GM21360 (cell line): ENCODE data around the gene PI4K2A.
A peak's percentile ranks its signal among the peaks of the same experiment; 100 is the strongest.

ENCODE experiments used
- ATAC-seq: cut with Tn5 transposase; IDR thresholded peaks from one replicate; pipeline ENCODE4 v1.9.1; 2021; ENCODE audit warnings: mild to moderate bottlenecking, moderate library complexity; ENCODE audit not compliant: unreplicated experiment

PI4K2A gene

DNA sequence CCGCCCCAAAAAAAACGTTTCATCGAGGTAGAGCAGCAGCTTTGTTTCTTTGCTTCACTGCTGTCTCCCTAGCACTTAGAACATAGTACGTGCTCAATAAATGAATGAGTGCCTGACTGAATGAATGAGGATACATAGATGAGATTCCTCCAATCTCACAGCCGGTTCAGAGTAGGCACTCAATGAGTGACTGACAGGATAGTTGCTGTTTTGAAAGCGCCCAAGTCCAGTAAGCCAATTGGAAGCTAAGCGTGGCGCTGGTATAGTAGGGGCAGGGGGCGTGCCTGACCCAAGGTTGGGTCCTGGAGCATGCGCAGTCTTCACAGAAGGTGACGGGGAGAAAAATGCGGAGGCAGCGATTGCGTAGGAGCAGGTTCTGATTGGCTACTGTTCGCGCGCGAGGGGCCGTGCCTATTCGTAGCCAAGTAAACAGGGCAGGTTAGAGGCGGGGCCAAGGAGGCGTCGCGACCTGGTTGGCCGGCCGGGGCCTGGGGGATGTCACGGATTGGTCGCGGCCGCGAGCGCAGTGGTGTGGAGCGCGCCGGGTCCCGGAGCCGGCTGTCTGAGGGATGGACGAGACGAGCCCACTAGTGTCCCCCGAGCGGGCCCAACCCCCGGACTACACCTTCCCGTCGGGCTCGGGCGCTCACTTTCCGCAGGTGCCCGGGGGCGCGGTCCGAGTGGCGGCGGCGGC lies at the start of gene PI4K2A:
TSS of gene PI4K2A (plus strand) at position 498 of the 694 bp plus-strand sequence. CDS start at position 570, 72 bp downstream.
- ATAC-seq = peak; percentile 97

DNA sequence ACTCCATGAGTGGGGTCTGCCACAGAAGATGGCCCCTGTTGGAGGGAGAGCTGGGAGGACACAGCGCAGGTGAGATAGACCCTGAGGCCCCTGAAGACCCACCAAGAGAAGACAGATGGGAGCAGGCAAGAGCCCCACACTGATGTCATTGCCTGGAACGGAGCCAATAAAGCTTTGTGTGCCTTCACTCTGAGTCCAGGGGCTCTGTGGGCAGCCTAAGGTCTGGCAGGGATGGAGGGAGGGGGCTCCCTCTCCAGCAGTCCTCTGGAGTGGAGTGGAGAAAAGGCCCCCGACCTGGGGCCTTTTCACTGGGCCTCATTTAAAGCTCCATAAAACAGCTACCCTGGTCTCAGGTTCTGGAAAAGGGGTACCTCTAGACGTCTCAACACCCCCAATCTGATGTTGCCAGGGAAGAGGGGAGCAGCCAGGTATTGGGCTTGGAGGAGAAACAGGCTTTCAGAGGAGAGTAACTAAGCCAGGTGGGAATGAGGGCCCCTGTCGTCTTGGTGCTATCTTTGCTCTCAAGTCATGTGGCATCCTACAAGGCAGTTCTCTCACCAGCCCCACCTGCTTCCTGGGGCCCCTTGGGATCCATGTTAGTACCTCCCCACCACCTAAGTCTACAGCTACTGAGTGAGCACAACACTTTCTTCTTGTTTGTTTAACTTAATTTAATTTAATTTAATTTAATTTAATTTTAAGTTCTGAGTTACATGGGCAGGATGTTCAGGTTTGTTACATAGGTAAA lies 49.5 kb upstream of the PI4K2A start:
- ATAC-seq = no peak

DNA sequence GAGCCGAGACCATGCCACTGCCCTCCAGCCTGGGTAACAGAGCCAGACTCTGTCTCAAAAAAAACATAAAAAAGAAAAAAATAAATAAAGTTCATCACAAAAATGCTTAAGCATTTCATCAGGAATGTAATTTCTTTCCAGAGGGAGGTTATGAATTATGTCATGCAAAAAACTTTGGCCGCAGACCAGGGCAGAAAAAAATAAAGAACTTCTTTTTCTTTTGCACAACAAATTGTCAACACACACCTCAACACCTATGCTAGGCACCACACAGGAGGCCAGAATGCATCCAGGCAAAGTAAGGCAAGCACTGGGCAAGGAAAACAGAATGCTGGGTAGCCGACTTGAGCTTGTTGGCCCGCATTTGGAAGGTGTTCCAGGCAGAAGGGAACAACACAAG lies 47.0 kb upstream of the PI4K2A start:
- ATAC-seq = no peak

DNA sequence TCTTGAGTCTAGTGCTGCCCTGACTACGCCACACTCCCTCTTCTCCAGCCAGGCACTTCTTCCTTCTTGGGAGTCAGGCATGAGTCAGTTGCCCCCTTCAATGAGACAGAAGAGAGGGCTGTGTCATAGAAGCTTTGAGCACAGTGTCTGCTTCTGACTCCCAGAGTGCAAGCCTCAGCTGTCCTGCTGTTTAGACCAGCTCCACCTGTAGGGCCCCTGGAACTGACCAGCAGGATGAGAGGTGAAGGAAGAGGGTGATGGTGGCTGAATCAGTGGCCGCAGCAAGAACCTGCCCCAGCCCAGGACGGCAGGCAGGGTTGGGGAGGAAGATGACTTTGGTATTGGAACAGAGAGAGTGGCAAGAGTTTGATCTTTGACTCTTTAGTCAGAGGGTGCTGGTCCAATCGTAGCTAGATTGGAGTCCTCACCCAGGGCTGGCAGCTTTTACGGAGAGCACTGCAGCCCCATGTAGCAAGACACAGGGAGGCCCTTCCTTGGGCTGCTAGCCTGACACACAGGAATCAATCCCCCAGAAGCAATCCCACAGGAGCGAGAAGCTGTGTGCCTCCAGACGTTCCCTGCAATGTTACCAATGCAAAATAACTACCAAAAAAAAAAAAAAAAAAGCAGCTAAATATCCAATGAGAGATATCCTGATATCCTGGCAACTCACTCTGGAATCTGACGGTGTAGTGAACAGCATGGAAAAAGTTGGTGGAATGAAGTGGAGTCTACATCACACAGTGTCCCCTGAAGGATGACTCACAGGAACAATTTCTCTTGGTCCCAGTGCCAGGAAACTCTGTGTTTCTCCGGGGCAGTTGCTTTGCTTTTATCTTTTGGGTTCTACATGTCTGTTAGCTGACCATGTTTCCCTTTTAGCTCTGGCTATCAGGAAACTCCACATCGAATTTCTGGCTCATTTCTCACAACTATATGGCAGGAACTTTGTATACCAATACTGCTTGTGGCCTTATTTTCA lies 44.1 kb upstream of the PI4K2A start:
- no peak for ATAC-seq

DNA sequence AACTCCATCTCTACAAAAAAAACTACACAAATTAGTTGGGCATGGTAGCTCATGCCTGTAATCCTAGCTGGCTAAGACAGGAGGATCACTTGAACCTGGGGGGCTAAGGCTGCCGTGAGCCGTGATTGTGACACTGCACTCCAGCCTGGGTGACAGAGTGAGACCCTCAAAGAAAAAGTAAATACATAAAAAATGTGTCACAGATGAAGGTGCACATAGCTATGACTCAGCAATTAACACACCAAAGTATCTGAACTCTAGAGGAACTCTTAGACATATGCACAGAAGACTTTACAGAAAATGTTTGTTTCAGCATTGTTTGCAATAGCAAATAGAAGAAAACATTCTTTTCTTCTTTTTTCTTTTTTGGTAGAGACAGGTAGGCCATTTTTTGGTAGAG lies 42.7 kb upstream of the PI4K2A start:
- ATAC-seq = no peak

DNA sequence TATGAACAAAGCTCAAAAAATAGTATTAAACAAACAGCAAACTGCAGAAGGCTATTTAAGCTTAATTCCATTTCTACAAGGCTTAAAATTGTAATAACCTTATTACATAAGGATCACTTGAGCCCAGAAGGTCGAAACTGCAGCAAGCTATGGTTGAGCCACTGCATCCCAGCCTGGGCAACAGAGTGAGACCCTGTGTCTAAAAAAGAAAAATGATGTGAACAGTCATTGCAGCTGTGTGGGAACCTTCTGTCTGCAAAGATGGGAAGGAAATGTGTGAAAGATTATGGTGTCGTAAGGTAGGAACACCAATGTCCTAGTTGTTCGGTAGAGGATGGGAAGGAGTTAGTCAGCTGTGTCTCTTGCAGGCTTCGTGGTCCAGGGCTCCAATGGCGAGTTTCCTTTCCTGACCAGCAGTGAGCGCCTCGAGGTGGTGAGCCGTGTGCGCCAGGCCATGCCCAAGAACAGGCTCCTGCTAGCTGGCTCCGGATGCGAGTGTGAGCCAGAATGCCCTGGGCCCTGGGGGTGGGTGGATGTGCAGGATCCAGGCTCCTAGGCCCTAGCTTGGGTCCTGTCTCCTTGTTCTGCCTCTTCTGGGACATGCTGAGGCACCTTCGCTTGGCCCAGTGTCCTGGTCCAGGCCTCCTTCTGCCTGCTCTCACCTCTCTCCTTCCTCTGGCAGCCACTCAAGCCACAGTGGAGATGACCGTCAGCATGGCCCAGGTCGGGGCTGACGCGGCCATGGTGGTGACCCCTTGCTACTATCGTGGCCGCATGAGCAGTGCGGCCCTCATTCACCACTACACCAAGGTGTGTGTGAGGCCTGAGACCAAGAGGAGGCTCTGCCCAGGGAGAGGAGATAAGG lies 41.8 kb upstream of the PI4K2A start:
- no peak for ATAC-seq

DNA sequence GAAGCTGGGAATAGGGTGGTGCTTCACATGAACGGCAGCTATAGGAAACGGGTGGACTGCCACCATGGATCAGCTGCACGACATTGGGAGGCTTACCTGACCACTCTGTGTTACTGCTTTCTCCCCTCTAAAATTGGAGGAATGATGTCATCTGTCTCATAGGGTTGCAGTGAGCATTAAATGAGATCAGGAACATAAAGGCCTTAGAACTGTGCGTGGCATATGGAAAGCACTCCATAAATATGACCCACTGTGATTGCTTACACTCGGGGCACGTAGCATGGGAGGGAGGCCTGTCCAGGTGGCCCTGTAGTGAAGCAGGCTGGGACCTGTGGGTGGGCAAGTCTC lies 41.2 kb upstream of the PI4K2A start:
- ATAC-seq = no peak

DNA sequence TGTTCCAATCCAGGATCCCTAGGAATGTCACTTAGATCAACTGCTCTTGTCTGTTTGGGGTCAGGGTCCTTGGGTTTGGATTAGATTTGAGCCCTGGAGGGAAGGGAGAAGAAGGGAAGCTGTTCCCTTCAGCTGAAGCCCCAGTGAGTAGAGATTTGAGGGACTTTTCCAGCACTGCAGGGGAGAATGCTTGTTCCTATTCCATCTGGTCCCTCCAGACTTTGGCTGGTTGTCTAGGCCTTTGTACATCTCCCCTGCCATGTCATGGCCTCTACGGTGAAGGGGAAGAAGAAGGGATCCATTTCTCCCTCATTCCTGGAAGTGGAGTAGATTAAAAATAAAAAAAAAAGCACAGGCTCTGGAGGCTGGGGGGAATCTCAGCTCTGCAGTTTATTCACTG lies 39.9 kb upstream of the PI4K2A start:
- no peak for ATAC-seq

DNA sequence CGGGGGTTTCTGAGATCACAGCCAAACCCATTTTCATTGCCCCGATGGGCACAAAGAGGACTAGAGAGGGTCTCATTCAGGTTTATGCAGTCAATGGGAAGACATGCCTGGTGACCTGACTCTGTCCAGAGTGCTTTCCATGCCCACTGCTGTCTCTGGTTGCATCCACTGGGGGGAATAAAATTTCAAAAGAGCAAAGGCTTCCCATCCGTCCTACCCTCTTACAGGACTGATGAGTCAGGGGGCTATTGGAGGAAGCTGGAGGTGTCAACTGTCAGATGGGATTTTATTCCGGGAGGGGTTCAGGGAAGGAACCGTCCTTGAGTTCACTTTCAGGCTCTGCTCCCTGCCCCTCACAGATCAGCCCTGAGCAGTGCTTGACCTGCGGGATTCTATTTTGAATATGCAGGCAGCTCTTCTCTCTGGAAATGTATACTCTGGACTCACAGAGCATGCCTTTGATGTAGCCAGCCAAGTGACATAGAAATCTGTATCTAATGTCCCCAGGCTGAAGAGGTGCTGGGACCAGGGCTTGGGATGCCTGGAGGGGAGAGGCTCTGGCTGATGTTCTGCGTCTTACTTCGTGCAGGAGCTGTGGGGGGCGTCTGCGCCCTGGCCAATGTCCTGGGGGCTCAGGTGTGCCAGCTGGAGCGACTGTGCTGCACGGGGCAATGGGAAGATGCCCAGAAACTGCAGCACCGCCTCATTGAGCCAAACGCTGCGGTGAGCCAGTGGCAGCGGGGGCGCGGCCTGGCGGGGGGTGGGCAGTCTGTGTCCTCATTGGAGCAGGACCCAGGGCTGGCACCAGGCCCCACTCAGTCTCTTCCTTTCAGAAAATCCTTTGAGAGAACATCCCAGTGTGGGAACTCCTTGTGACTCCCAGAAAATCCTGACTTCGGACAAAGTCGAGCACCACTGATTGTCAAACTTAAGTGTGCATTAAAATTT lies 38.9 kb upstream of the PI4K2A start:
- no peak for ATAC-seq

DNA sequence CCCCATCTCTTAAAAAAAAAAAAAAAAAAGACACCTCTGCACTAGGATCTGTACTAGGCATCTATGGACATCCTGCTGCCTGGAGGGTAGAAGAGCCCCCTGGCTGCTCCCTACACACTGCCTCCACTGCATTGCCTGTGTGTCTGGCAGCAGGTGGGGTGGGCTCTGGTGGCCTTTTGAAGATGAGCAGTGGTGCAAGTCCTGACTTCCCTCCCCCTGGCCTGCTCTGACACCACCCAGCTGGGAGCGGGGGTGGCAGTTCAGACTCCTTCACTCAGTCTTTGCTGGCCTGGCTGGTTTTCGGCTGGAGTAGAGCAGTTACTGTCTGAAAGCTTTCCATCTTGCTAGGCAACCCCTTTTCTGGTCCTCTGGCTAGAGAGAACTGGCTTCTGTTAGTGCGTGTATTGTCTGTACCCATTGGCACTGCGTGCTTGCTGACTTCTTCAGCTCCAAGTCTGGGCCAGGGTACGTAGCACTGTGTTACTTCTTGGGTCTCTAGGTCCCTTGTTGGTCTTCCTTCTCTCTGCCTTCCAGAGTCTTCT lies 33.3 kb upstream of the PI4K2A start:
- no peak for ATAC-seq

DNA sequence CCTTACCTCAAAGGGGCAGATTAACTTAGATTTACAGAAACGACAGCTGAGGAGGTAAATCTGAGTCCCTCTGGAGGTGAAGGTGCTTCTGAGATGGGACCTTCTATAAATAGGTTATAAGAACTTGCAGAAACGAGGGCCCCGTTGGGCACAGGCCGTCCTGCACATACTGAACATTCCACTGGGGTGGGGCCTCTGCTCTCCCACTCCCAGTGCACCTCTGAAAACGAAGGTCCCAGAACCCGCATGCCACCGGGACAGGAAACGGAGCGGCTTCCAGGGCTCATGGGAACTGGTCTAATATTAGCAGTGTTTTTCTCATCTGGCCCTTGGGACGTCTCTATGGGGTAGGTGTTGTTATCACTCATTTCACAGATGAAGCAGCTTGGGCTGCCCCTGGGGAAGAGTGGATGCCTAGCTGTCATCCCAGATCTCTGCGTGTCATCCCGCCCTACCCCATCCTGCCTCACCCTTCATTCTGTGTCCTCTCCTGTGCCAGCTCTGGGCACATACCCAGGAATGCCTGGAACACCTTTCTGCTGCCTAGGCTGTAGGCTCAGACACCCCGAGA lies 31.4 kb upstream of the PI4K2A start:
- no peak for ATAC-seq

DNA sequence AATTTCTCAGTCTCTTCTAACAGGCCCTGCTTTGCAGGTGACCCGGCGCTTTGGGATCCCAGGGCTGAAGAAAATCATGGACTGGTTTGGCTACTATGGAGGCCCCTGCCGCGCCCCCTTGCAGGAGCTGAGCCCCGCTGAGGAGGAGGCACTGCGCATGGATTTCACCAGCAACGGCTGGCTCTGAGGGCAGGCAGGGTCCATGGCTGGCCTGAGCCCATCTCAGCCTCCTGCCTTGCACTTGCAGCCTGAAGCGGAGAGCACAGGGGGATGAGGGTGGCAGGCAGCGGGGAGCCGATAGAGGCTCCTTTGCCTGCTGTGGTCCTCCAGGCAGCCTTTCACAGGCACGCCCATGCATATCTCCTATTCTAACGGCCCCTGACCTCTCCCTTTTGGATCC lies 29.0 kb upstream of the PI4K2A start:
- ATAC-seq = no peak

DNA sequence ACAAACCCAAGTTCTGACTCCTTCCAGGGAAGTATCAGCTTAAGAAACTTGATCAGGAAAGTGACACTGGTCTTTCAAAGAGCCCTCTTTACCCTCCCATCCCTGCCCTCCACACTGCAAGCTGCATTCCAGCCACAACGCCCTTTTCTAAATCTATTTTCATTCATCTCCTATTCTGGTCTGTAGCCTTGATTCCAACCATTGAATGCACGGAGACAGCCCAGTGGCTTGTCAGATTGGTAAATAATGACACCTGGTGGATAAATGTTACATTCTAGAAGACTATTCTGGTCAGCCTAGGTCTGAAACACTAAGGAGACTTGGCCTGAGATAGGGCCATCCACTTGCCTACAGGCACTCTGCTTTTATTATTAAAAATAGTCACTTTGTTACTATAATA lies 28.1 kb upstream of the PI4K2A start:
- ATAC-seq = no peak

DNA sequence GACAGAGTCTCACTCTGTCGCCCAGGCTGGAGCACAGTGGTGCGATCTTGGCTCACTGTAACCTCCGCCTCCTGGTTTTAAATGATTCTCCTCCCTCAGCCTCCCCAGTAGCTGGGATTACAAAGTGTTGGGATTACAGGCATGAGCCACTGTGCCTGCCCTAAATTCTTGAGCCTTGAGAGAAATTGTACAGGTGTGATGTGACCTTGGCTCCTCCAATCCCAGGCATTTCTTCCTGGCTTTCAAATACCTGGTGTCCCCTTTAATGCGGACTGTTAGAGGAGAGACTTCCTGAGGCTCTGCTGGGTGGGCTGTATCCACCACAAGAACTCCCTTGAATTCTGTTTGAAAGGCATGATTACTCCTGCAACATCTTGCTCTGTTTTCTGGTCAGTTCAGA lies 22.2 kb upstream of the PI4K2A start:
- no peak for ATAC-seq

DNA sequence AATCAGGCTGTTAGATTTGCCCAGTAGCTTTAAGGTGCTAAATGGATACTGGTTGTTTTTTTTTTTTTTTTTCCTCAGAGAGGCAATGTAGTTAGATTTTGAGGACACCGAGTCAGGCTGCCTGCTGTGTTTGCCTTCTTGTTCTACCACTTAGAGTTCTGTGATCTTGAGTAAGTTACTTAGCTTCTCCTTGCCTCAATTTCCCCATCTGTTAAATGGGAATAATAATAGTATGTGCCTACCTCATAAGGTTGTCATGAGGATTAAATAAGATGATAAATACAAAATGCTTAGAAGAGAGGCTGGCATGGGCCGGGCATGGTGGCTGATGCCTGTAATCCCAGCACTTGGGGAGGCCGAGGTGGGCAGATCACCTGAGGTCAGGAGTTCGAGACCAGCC lies 21.7 kb upstream of the PI4K2A start:
- no peak for ATAC-seq

DNA sequence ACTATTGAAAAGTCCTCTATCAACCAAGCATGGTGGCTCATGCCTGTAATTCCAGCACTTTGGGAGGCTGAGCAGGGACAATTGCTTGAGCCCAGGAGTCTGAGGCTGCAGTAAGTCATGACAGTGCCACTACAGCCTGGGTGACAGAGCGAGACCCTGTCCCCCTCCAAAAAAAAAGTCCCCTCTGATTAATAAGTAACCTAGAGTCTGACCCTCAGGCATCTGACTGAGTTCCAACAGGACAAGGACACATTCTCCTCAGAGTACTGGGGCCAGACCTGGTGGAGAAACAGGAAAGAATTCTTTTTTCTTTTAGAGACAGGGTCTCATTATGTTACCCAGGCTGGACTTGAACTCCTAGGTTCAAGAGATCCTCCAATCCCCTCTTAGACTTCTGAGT lies 17.2 kb upstream of the PI4K2A start:
- ATAC-seq = no peak

DNA sequence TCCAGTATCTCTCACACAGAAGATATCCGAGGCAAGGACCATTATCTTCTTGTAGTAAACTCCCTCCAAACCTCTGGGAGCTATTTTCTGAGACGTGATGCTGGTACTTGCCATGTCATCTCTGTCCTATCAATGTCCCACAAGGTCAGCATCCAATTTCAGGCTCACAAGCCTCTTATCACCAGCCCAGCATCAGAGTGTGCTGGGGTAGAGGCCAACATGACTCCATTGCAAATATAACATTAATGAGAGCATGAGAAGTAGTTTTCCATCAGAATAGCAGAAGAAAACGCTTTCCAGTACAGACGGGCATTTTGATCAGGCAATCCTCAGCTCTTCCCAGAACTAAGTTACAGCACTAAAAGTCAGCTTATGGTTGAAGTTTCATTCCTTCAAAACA lies 12.7 kb upstream of the PI4K2A start:
- ATAC-seq = no peak

DNA sequence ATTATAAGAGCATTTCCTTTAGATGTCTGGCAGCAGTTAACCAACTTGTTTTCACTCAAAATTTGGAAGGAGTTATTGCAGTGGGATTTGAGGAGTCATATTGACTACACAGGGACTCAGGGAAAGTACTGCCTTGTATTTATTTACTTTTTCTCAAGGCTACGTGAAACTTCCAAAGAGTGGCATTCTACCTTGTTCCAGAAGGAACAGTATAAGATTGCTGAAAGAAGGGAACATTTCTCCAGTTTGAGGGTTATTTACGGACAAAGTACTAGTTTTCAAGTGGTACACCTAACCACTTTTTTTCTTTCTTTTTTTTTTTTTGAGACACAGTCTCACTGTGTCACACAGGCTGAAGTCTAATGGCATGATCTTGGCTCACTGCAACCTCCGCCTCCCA lies 12.2 kb upstream of the PI4K2A start:
- ATAC-seq = no peak

DNA sequence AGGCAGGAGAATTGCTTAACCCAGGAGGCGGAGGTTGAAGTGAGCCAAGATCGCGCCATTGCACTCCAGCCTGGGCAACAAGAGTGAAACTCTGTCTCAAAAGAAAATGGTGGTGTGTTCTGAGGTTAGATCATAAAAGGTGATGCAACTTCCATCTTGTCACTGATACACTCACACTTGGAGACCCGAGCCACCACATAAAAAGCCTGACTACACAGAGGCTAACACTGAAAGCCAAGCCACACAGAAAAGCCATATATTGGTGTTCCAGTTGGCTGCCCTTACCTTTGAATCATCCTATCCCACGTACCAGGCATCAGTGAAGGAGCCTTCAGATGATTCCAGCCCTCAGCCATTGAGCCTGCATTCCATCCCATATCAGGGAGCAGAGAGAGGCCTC lies 11.2 kb upstream of the PI4K2A start:
- ATAC-seq = no peak
